Measurements from ENCODE around the gene AKAP8L. TPM values are rescaled to one million over a fixed set of nuclear protein-coding genes. Genes with fewer than 3 reads are reported as not detected.

AKAP8L gene
- total and polyA plus RNA-seq, 9 of the 15 experiments (the other 6 are each of a cell fraction or from before 2014, with no cell fraction given), result 2.4 to 116 (median 70.7) TPM

- peak in 1 of 2 experiments; percentile 33; a peak in 1 of 4 replicates for TF ChIP-seq MLLT1 (IDR thresholded peaks at IDR 0.05)
- TF ChIP-seq HDAC1 (IDR thresholded peaks at IDR 0.05), result 0 out of 4 replicates have a peak, but pooled peaks of 1 of the 2 experiments have one; percentile 17
- peak; percentile 29; the same call in 1 of the 2 replicates for TF ChIP-seq ZEB2 (IDR thresholded peaks at IDR 0.05)
- peak; percentile 84 for TF ChIP-seq PRDM10 (IDR thresholded peaks at IDR 0.05; ENCODE audit: partially characterized antibody)
- TF ChIP-seq PHTF2 (CRISPR knock-in tag; IDR thresholded peaks at IDR 0.05), result no peak
- TF ChIP-seq TSC22D4 (tag; IDR thresholded peaks at IDR 0.05), result no peak
- TF ChIP-seq ZNF740 (CRISPR knock-in tag; IDR thresholded peaks at IDR 0.05), result peak; percentile 39; the same call in 1 of the 2 replicates
- TF ChIP-seq ZNF740 (tag; IDR thresholded peaks at IDR 0.05), result no peak
- peak; percentile 65 for TF ChIP-seq GATAD2A (IDR thresholded peaks at IDR 0.05)
- TF ChIP-seq CBX8 (IDR thresholded peaks at IDR 0.05; ENCODE audit: borderline replicate concordance, extremely low read depth, low read depth, low read length, poor library complexity, severe bottlenecking), result no peak
These were observed 30.2 kb upstream of the AKAP8L start (continued) for GRCh38 chr19:15448778-15449619.
